ENCODE results near the gene PCNX3.

PCNX3 gene

GRCh38 chr11:65645710-65646109 is 30.1 kb downstream of the PCNX3 start:
- TF ChIP-seq CTCF (IDR thresholded peaks at IDR 0.05; ENCODE audit: unreplicated experiment in 3 of 3) = no peak
- Mint-ChIP-seq H3K36me3 (ENCODE audit: low read depth) (no peaks in the 10 kb centered on the region), H3K9me3 (no peaks in the 10 kb centered on the region), H3K4me3 (no peak overlapping the region), H3K27me3 (ENCODE audit: low read depth) (no peaks in the 10 kb centered on the region), H3K4me1 (peaks cover 15% of the 10 kb centered on the region), H3K27ac (peak overlapping the region in 1 of 3 experiments; percentile 26)

- no peak for TF ChIP-seq CTCF (IDR thresholded peaks at IDR 0.05; ENCODE audit: unreplicated experiment in 3 of 3)
- Mint-ChIP-seq H3K4me3 (no peak overlapping the region), H3K4me1 (peaks cover 18% of the 10 kb centered on the region), H3K27me3 (ENCODE audit: low read depth) (no peaks in the 10 kb centered on the region), H3K36me3 (ENCODE audit: low read depth) (no peaks in the 10 kb centered on the region), H3K9me3 (no peaks in the 10 kb centered on the region), H3K27ac (no peak overlapping the region)
Measured at GRCh38 chr11:65646288-65646957, 30.8 kb downstream of the PCNX3 start.

DNA sequence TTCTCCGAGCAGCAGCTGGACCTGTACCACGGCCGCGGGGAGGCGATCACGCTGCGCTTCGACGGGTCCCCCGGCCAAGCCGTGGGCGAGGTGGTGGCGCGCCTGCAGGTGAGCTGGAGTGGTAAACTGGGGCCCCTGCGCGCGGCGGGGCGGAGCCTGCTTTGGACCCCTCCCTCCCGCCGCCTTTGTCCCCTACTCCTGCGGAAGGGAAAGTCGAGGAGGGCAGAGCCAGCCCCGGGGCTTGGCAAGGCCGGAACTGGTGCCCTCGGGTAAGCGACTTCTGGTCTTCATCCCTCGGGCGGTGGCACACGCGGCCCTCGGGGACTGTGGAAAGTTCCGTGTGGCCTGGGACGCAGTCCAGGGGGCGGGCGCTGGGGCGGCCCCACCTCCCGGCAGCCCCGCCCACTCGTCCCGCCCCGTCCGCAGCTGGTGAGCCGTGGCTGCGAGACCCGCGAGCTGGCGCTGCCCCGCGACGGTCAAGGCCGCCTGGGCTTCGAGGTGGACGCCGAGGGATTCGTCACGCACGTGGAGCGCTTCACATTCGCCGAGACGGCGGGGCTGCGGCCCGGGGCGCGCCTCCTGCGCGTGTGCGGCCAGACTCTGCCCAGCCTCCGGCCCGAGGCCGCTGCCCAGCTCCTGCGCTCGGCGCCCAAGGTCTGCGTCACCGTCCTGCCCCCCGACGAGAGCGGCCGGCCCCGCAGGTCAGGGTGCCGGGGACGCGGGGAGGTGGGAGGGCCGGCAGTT is 31.6 kb downstream of the PCNX3 start:
- no peak for TF ChIP-seq CTCF (IDR thresholded peaks at IDR 0.05; ENCODE audit: unreplicated experiment in 3 of 3)
- H3K4me1 Mint-ChIP-seq = peaks cover 25% of the 10 kb centered on the region
- H3K27ac Mint-ChIP-seq = no peak overlapping the region
- H3K4me3 Mint-ChIP-seq = no peak overlapping the region
- H3K27me3 Mint-ChIP-seq (ENCODE audit: low read depth) = no peaks in the 10 kb centered on the region
- H3K36me3 Mint-ChIP-seq (ENCODE audit: low read depth) = no peaks in the 10 kb centered on the region
- H3K9me3 Mint-ChIP-seq = no peaks in the 10 kb centered on the region

GRCh38 chr11:65648997-65649493 is 33.5 kb downstream of the PCNX3 start:
- Mint-ChIP-seq H3K4me3 (peak overlapping the region in 2 of 3 experiments; percentile 37 to 41), H3K36me3 (ENCODE audit: low read depth) (peaks cover 10% of the 10 kb centered on the region), H3K27ac (no peak overlapping the region), H3K4me1 (peaks cover 33% of the 10 kb centered on the region), H3K27me3 (ENCODE audit: low read depth) (peaks cover 4% of the 10 kb centered on the region), H3K9me3 (no peaks in the 10 kb centered on the region)
- TF ChIP-seq CTCF (IDR thresholded peaks at IDR 0.05; ENCODE audit: unreplicated experiment in 3 of 3) = no peak

GRCh38 chr11:65649656-65650546 is 34.3 kb downstream of the PCNX3 start:
- Mint-ChIP-seq H3K36me3 (ENCODE audit: low read depth) (peaks cover 12% of the 10 kb centered on the region), H3K27me3 (ENCODE audit: low read depth) (peaks cover 4% of the 10 kb centered on the region), H3K27ac (peak overlapping the region in 2 of 3 experiments; percentile 62 to 95), H3K4me1 (peaks cover 34% of the 10 kb centered on the region), H3K4me3 (peak overlapping the region in 1 of 3 experiments; percentile 4), H3K9me3 (no peaks in the 10 kb centered on the region)
- no peak for TF ChIP-seq CTCF (IDR thresholded peaks at IDR 0.05; ENCODE audit: unreplicated experiment in 3 of 3)
